H1 (cell line): ENCODE data around the gene NAA50. TPM values are rescaled to one million over a fixed set of nuclear protein-coding genes. Genes with fewer than 3 reads are reported as not detected.

ENCODE experiments used
- BRCA1 ChIP-seq: IDR thresholded peaks from 2 replicates; pipeline ENCODE4 v1.6.1; 2012; ENCODE audit warnings: low read depth, low read length, improper control_type of control experiment
- CBX5 ChIP-seq: fragments of 300-800, 300-1000 bp; sonication (generic); IDR thresholded peaks from 2 replicates; pipeline ENCODE4 v1.7.1; 2016; ENCODE audit warnings: antibody characterized with exemption, low read length, low read depth
- CBX8 ChIP-seq: fragments of 300-800, 300-1000 bp; sonication (generic); IDR thresholded peaks from 2 replicates; pipeline ENCODE4 v1.7.1; 2016; ENCODE audit warnings: low read depth, low read length, borderline replicate concordance
- CEBPB ChIP-seq: IDR thresholded peaks from 2 replicates; pipeline ENCODE4 v1.6.1; 2012; ENCODE audit warnings: low read depth, low read length
- CTBP2 ChIP-seq: IDR thresholded peaks from 2 replicates; pipeline ENCODE4 v1.7.0; 2011; ENCODE audit warnings: borderline replicate concordance, mild to moderate bottlenecking, moderate library complexity, mixed read lengths, low read length; ENCODE audit not compliant: insufficient read depth, insufficient read length
- EP300 ChIP-seq, 2 experiments: IDR thresholded peaks; 1 replicate in 1 of 2; 2 replicates in 1 of 2; pipeline ENCODE4 v1.6.1; 2011 to 2012; ENCODE audit warnings: low read depth in 2 of 2, low read length in 2 of 2, mild to moderate bottlenecking in 2 of 2, borderline replicate concordance in 1 of 2, inconsistent platforms in 1 of 2, moderate library complexity in 1 of 2
- FOSL1 ChIP-seq: IDR thresholded peaks from 2 replicates; pipeline ENCODE4 v1.6.1; 2011; ENCODE audit warnings: mild to moderate bottlenecking, low read depth, low read length, moderate library complexity; ENCODE audit not compliant: insufficient read depth
- GABPA ChIP-seq: IDR thresholded peaks from 2 replicates; pipeline ENCODE4 v1.6.1; 2011; ENCODE audit warnings: mild to moderate bottlenecking, low read length, moderate library complexity, borderline replicate concordance; ENCODE audit not compliant: insufficient read depth
- JUND ChIP-seq: IDR thresholded peaks from 2 replicates; pipeline ENCODE4 v1.6.1; 2011; ENCODE audit warnings: mild to moderate bottlenecking, improper control_type of control experiment, low read length
- KDM1A ChIP-seq: fragments of 200-600, 300-600 bp; sonication (generic); IDR thresholded peaks from 2 replicates; pipeline ENCODE4 v1.7.1; 2016; ENCODE audit warnings: mild to moderate bottlenecking, low read length, borderline replicate concordance
- KDM4A ChIP-seq: IDR thresholded peaks from one replicate; pipeline ENCODE4 v1.7.1; 2012; ENCODE audit warnings: low read depth, mild to moderate bottlenecking, moderate library complexity, low read length, inconsistent platforms; ENCODE audit not compliant: severe bottlenecking
- MAFK ChIP-seq: IDR thresholded peaks from 2 replicates; pipeline ENCODE4 v1.6.1; 2012; ENCODE audit warnings: low read depth, mild to moderate bottlenecking, improper control_type of control experiment, low read length
- MAX ChIP-seq: IDR thresholded peaks from 2 replicates; pipeline ENCODE4 v1.6.1; 2012; ENCODE audit warnings: inconsistent platforms
- PHF8 ChIP-seq: fragments of 200-600 bp; sonication (generic); conservative IDR thresholded peaks from 2 replicates; pipeline ENCODE4 v1.7.1; 2012; ENCODE audit warnings: low read depth, mild to moderate bottlenecking, inconsistent platforms, low read length, moderate library complexity
- POLR2AphosphoS5 ChIP-seq: IDR thresholded peaks from 2 replicates; pipeline ENCODE4 v1.6.1; 2011; ENCODE audit warnings: low read depth, low read length
- RNF2 ChIP-seq: fragments of 200-900, 300-1000 bp; sonication (generic); IDR thresholded peaks from 2 replicates; pipeline ENCODE4 v1.7.1; 2016; ENCODE audit warnings: borderline replicate concordance, low read depth, mild to moderate bottlenecking, antibody characterized with exemption, low read length; ENCODE audit not compliant: poor library complexity, severe bottlenecking; ENCODE audit errors: missing control alignments
- SIX5 ChIP-seq: IDR thresholded peaks from 2 replicates; pipeline ENCODE4 v1.6.1; 2011; ENCODE audit warnings: mild to moderate bottlenecking, low read depth, low read length
- SP1 ChIP-seq: IDR thresholded peaks from 2 replicates; pipeline ENCODE4 v1.6.1; 2011; ENCODE audit warnings: low read depth, low read length
- SRF ChIP-seq: IDR thresholded peaks from 2 replicates; pipeline ENCODE4 v1.6.1; 2011; ENCODE audit warnings: mild to moderate bottlenecking, low read depth, low read length, moderate library complexity
- SUZ12 ChIP-seq: fragments of 200-600 bp; sonication (generic); IDR thresholded peaks from 2 replicates; pipeline ENCODE4 v1.6.1; 2012; ENCODE audit warnings: mild to moderate bottlenecking, inconsistent platforms, low read length, moderate library complexity, mixed read lengths
- TAF7 ChIP-seq: optimal IDR thresholded peaks from 2 replicates; pipeline ENCODE3; 2011; ENCODE audit warnings: low read depth, mild to moderate bottlenecking, inconsistent platforms, low read length, moderate library complexity, borderline replicate concordance
- TBP ChIP-seq: IDR thresholded peaks from 2 replicates; pipeline ENCODE4 v1.6.1; 2011; ENCODE audit warnings: low read depth, low read length, improper control_type of control experiment
- polyA plus RNA-seq, 7 experiments: library from polyadenylated mRNA; depleted of rRNA in 3 of 7; stranded (reverse) in 5 of 7; unstranded in 2 of 7; fragments of >200 nt in 5 of 7; fragments of 200-250 nt in 2 of 7; gene quantifications; 1 replicate in 5 of 7; 2 replicates in 1 of 7; 4 replicates in 1 of 7; pipeline versions ENCODE4 v1.2.1 to v1.2.3, GENCODE V29; 2011 to 2013; ENCODE audit warnings: missing spikeins in 2 of 7, mixed read lengths in 2 of 7
- total RNA-seq: library from RNA; stranded (reverse); fragmentation: NEBNext Ultra II Directional; extraction: Animal tissue kit (Norgen Biotek cat#: 25700); gene quantifications from 2 replicates; pipeline ENCODE4 v1.2.1, GENCODE V29; 2021

Gene NAA50
- total and polyA plus RNA-seq, 2 of the 8 experiments (the other 6 are each of a cell fraction or from before 2014, with no cell fraction given), result 46.6 to 231 TPM

DNA sequence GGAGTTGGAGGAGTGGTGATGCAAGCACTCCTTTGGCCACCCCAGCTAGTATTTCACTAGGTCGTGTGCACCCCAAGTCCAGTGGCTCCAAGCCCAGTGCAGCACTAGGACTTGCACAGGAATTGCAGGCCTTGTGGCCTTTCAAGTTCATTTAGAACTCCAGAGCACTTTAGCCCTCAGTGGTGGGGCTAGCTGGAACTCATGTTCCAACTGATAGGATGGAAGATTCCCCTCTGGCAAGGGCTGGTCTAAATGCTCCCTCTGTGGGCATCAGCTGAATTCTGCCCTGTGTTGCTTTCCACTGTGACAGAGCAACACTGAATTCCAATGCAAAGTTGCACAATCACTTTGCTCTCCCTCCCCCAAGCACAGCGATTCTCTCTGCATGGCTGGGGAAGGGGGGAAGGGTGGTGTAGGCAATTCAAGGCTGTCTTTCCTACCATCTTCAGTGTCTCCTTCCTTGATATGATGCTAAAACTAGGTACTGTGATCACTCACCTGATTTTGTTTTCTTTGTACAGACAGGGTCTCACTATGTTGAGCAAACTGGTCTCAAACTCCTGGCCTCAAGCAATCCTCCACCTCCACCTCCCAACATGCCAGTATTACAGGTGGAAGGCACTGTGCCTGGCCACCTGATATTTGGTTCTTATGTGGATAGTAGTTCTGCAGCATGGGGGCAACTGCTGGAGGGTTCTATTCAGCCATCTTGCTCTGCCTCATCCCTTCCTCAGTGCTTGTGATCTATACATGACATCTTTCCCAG, 59.9 kb downstream of the NAA50 start (continued):
- no peak for TF ChIP-seq EP300 (IDR thresholded peaks at IDR 0.05; ENCODE audit: borderline replicate concordance in 1 of 2, low read depth in 2 of 2, low read length in 2 of 2)
- no peak for TF ChIP-seq POLR2AphosphoS5
- no peak for TF ChIP-seq CBX5
- no peak for TF ChIP-seq PHF8
- 0 out of 2 replicates have a peak, but pooled peaks have one; percentile 72 for TF ChIP-seq SP1
- no peak for TF ChIP-seq JUND
- no peak for TF ChIP-seq MAFK
- TF ChIP-seq CTBP2, result no peak
- no peak for TF ChIP-seq TBP
- TF ChIP-seq SUZ12, result no peak
- no peak for TF ChIP-seq FOSL1
- no peak for TF ChIP-seq SRF
- no peak for TF ChIP-seq GABPA
- no peak for TF ChIP-seq RNF2
- no peak; the same call in 1 of the 2 replicates for TF ChIP-seq MAX
- TF ChIP-seq TAF7, result no peak
- TF ChIP-seq BRCA1, result no peak
- no peak for TF ChIP-seq SIX5
- TF ChIP-seq CEBPB, result peak; percentile 99
- no peak for TF ChIP-seq KDM1A
- TF ChIP-seq CBX8, result no peak
- TF ChIP-seq KDM4A, result no peak
